Stimulated activated CD4-positive, alpha-beta T cell treated with anti-CD3 and anti-CD28 coated beads, Interleukin-12 subunit alpha, Interleukin-12 subunit beta, amount 100 ng/mL, for 24 hours (primary cell): ENCODE data around the gene MVK.

Experiments used
- DNase-seq, 2 experiments: peaks; one replicate each; pipeline ENCODE4 v3.0.0-alpha.2; 2020; ENCODE audit warnings: low read depth in 2 of 2

Gene MVK

GRCh38 chr12:109563291-109564284, 10.0 kb upstream of the MVK start:
- DNase-seq = no peak

GRCh38 chr12:109566424-109566823, 7.2 kb upstream of the MVK start:
- DNase-seq = no peak

GRCh38 chr12:109567296-109567695, 6.3 kb upstream of the MVK start:
- no peak for DNase-seq

- DNase-seq = no peak
These were observed 5.6 kb upstream of the MVK start for GRCh38 chr12:109567967-109568366.

- DNase-seq = no peak
These were observed 5.1 kb upstream of the MVK start for GRCh38 chr12:109568486-109568885.

- DNase-seq = no peak
These were observed 1.7 kb upstream of the MVK start for GRCh38 chr12:109571773-109572505.

- no peak for DNase-seq
These were observed 1.1 kb upstream of the MVK start for GRCh38 chr12:109572506-109572845.

GRCh38 chr12:109573914-109574244, 285 bp downstream of the MVK start:
- DNase-seq = peak in 1 of 2 experiments; percentile 9

GRCh38 chr12:109575683-109576082, 2.1 kb downstream of the MVK start:
- DNase-seq = no peak

GRCh38 chr12:109577311-109577710, 3.7 kb downstream of the MVK start:
- no peak for DNase-seq

- DNase-seq = no peak
These were observed 4.8 kb downstream of the MVK start for GRCh38 chr12:109578330-109578927.

- no peak for DNase-seq
These were observed 6.0 kb downstream of the MVK start for GRCh38 chr12:109579639-109580038.

GRCh38 chr12:109580272-109580671, 6.7 kb downstream of the MVK start:
- no peak for DNase-seq

GRCh38 chr12:109580684-109581333, 7.2 kb downstream of the MVK start:
- DNase-seq = no peak

GRCh38 chr12:109581334-109581691, 7.7 kb downstream of the MVK start:
- no peak for DNase-seq

- no peak for DNase-seq
These were observed 8.3 kb downstream of the MVK start for GRCh38 chr12:109581856-109582255.

- DNase-seq = no peak
These were observed 9.0 kb downstream of the MVK start for GRCh38 chr12:109582636-109583035.

- DNase-seq = no peak
These were observed 10.1 kb downstream of the MVK start for GRCh38 chr12:109583733-109584132.

GRCh38 chr12:109586385-109587296, 13.0 kb downstream of the MVK start:
- no peak for DNase-seq

GRCh38 chr12:109587921-109588320, 14.3 kb downstream of the MVK start:
- DNase-seq = no peak
